ENCODE data around the gene SLITRK1. TPM values are rescaled to one million over a fixed set of nuclear protein-coding genes. Genes with fewer than 3 reads are reported as not detected.

Gene SLITRK1, protein sequence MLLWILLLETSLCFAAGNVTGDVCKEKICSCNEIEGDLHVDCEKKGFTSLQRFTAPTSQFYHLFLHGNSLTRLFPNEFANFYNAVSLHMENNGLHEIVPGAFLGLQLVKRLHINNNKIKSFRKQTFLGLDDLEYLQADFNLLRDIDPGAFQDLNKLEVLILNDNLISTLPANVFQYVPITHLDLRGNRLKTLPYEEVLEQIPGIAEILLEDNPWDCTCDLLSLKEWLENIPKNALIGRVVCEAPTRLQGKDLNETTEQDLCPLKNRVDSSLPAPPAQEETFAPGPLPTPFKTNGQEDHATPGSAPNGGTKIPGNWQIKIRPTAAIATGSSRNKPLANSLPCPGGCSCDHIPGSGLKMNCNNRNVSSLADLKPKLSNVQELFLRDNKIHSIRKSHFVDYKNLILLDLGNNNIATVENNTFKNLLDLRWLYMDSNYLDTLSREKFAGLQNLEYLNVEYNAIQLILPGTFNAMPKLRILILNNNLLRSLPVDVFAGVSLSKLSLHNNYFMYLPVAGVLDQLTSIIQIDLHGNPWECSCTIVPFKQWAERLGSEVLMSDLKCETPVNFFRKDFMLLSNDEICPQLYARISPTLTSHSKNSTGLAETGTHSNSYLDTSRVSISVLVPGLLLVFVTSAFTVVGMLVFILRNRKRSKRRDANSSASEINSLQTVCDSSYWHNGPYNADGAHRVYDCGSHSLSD
- 0.99 and 1.1 TPM in 2 replicates for polyA plus RNA-seq (2011; rRNA removed)
- 1.3 and 2.0 TPM in 2 replicates for polyA minus RNA-seq (2011; rRNA and poly(A)+ RNA removed)

GRCh38 chr13:83881917-83882605 lies at the start of gene SLITRK1:
TSS of gene SLITRK1 (minus strand) at chr13:83882474. CDS start at chr13:83881507, 967 bp downstream.
- CTCF ChIA-PET = no interaction called here
- peak within 1 kb of the TSS; percentile 13 for H3K4me3 ChIP-seq (ENCODE audit: low read depth, low read length)
- DNase-seq (ENCODE audit: low read depth) = peak; percentile 19
- POLR2A ChIA-PET = no interaction called here
- TF ChIP-seq, protein P1, sequence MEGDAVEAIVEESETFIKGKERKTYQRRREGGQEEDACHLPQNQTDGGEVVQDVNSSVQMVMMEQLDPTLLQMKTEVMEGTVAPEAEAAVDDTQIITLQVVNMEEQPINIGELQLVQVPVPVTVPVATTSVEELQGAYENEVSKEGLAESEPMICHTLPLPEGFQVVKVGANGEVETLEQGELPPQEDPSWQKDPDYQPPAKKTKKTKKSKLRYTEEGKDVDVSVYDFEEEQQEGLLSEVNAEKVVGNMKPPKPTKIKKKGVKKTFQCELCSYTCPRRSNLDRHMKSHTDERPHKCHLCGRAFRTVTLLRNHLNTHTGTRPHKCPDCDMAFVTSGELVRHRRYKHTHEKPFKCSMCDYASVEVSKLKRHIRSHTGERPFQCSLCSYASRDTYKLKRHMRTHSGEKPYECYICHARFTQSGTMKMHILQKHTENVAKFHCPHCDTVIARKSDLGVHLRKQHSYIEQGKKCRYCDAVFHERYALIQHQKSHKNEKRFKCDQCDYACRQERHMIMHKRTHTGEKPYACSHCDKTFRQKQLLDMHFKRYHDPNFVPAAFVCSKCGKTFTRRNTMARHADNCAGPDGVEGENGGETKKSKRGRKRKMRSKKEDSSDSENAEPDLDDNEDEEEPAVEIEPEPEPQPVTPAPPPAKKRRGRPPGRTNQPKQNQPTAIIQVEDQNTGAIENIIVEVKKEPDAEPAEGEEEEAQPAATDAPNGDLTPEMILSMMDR (IDR thresholded peaks at IDR 0.05; ENCODE audit: insufficient read depth, low read depth, low read length) = no peak
- peaks cover 5% of the 10 kb centered on the region; the same call in 1 of the 2 replicates for H3K27me3 ChIP-seq (ENCODE audit: control insufficient read depth, insufficient read depth, low read length)
- no peaks in the 10 kb centered on the region for H3K36me3 ChIP-seq (ENCODE audit: control insufficient read depth, insufficient read depth, low read length)

GRCh38 chr13:83929157-83929556 lies 46.9 kb upstream of the SLITRK1 start:
- Histone ChIP-seq H3K36me3 (ENCODE audit: control insufficient read depth, insufficient read depth, low read length) (no peaks in the 10 kb centered on the region), H3K4me3 (ENCODE audit: low read depth, low read length) (no peak overlapping the region), H3K27me3 (ENCODE audit: control insufficient read depth, insufficient read depth, low read length) (no peaks in the 10 kb centered on the region)
- CTCF ChIA-PET = no interaction called here
- TF ChIP-seq, protein P1 (IDR thresholded peaks at IDR 0.05; ENCODE audit: insufficient read depth, low read depth, low read length) = no peak
- POLR2A ChIA-PET = no interaction called here
- DNase-seq (ENCODE audit: low read depth) = no peak

DNA sequence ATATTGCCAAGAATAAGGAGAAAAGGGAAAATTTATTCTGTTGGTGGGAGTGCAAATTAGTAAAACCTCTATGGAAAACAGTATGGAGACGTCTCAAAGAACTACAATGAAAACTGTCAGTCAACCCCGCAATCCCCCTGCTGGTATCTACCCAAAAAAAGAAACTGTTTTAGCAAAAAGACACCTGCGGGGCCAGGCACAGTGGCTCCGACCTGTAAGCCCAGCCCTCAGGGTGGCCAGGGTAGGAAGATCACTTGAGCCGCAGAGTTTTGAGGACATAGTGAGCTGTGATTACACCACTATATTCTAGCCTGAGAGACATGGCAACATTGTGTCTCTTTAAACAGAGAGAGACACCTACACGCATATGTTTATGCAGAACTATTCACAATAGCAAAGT lies 37.5 kb upstream of the SLITRK1 start:
- CTCF ChIA-PET = no interaction called here
- TF ChIP-seq, protein P1 (IDR thresholded peaks at IDR 0.05; ENCODE audit: insufficient read depth, low read depth, low read length) = no peak
- POLR2A ChIA-PET = no interaction called here
- H3K36me3 ChIP-seq (ENCODE audit: control insufficient read depth, insufficient read depth, low read length) = no peaks in the 10 kb centered on the region
- no peak overlapping the region for H3K4me3 ChIP-seq (ENCODE audit: low read depth, low read length)
- no peak for DNase-seq (ENCODE audit: low read depth)
- no peaks in the 10 kb centered on the region for H3K27me3 ChIP-seq (ENCODE audit: control insufficient read depth, insufficient read depth, low read length)

DNA sequence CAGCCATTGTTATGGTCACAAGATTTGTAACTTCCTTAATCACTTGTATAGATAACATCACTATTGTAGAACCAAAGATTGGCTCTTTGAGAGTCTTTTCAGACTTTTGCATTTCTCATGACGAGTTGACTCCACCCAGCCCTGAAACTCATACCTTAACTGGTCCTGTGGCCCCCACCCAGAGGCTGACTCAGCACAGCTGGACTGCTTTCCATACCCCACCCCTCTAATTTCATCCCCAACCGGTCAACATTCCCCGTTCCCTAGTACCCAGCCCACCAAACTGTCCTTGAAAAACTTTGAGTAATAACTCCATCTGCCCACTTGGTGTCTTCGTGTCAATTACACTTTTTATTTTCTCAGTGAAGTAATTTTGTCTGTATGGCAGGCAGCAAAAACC lies 32.1 kb upstream of the SLITRK1 start:
- TF ChIP-seq, protein P1 (IDR thresholded peaks at IDR 0.05; ENCODE audit: insufficient read depth, low read depth, low read length) = no peak
- no peaks in the 10 kb centered on the region for H3K36me3 ChIP-seq (ENCODE audit: control insufficient read depth, insufficient read depth, low read length)
- ChIA-PET POLR2A (no interaction called here), CTCF (no interaction called here)
- no peaks in the 10 kb centered on the region for H3K27me3 ChIP-seq (ENCODE audit: control insufficient read depth, insufficient read depth, low read length)
- no peak overlapping the region for H3K4me3 ChIP-seq (ENCODE audit: low read depth, low read length)
- no peak for DNase-seq (ENCODE audit: low read depth)

All from BJ (cell line).